Activated CD4-positive, alpha-beta T cell treated with anti-CD3 and anti-CD28 coated beads, Interleukin-2, amount 10 ng/mL, durations not matched to agents 7 days and 5 days (primary cell): ENCODE measurements around the gene TNNI3K. TPM values are rescaled to one million over a fixed set of nuclear protein-coding genes. Genes with fewer than 3 reads are reported as not detected.

Experiments used
- CTCF ChIA-PET: fragments of 350-600 bp; sonication (Branson Sonifier 250); formaldehyde crosslinking; loops from one replicate; lab custom pipeline; 2021; ENCODE audit warnings: antibody characterized with exemption; lab: Charles Lee
- POLR2A ChIA-PET: fragments of 350-600 bp; sonication (Branson Sonifier 250); formaldehyde crosslinking; loops from one replicate; lab custom pipeline; 2021; ENCODE audit warnings: antibody characterized with exemption; lab: Charles Lee
- DNase-seq: peaks from one replicate; pipeline ENCODE4 v3.0.0-alpha.2; 2020
- H3K27ac Mint-ChIP-seq: one replicate; pipeline ENCODE4 v1.8.0; 2021; ENCODE audit warnings: mild to moderate bottlenecking, moderate library complexity, mixed read lengths
- H3K27me3 Mint-ChIP-seq: one replicate; pipeline ENCODE4 v1.8.0; 2021; ENCODE audit warnings: mixed read lengths
- H3K36me3 Mint-ChIP-seq: one replicate; pipeline ENCODE4 v1.8.0; 2021; ENCODE audit warnings: low read depth, mixed read lengths
- H3K4me1 Mint-ChIP-seq: one replicate; pipeline ENCODE4 v1.8.0; 2021; ENCODE audit warnings: mixed read lengths
- H3K4me3 Mint-ChIP-seq: one replicate; pipeline ENCODE4 v1.8.0; 2021; ENCODE audit warnings: mild to moderate bottlenecking, moderate library complexity, mixed read lengths
- H3K9me3 Mint-ChIP-seq: one replicate; pipeline ENCODE4 v1.8.0; 2021; ENCODE audit warnings: mixed read lengths
- total RNA-seq, 2 experiments: library from RNA; stranded (reverse); gene quantifications; one replicate each; pipeline ENCODE4 v1.2.3, GENCODE V29; 2021

Gene TNNI3K
- total RNA-seq, 2 experiments from 2014 or later = 0.40 TPM; not detected in 1

- ChIA-PET CTCF (no interaction called here), POLR2A (no interaction called here)
- no peaks in the 10 kb centered on the region for H3K27me3 Mint-ChIP-seq
These were observed 299.1 kb downstream of the TNNI3K start for GRCh38 chr1:74534241-74534640.

GRCh38 chr1:74545821-74546220, 310.6 kb downstream of the TNNI3K start:
- no peaks in the 10 kb centered on the region for H3K27me3 Mint-ChIP-seq
- no peak overlapping the region for H3K4me3 Mint-ChIP-seq
- CTCF ChIA-PET = interaction anchor here (0.7 kb wide), 1 partner anchor 105 kb away, joined by 3 read pairs; no protein-coding TSS in a partner anchor
- H3K9me3 Mint-ChIP-seq = no peaks in the 10 kb centered on the region
- POLR2A ChIA-PET = interaction anchor here (0.6 kb wide), 1 partner anchor 61 kb away, joined by 3 read pairs; no protein-coding TSS in a partner anchor
- no peak overlapping the region for H3K27ac Mint-ChIP-seq
- no peak for DNase-seq
- no peaks in the 10 kb centered on the region for H3K4me1 Mint-ChIP-seq
- no peaks in the 10 kb centered on the region for H3K36me3 Mint-ChIP-seq

More at GRCh38 chr1:74534241-74534640, 299.1 kb downstream of the TNNI3K start:
- no peak for DNase-seq
- Mint-ChIP-seq H3K4me1 (no peaks in the 10 kb centered on the region), H3K9me3 (peaks cover 2% of the 10 kb centered on the region), H3K36me3 (no peaks in the 10 kb centered on the region), H3K4me3 (no peak overlapping the region), H3K27ac (no peak overlapping the region)

- POLR2A ChIA-PET = no interaction called here
- H3K27ac Mint-ChIP-seq = no peak overlapping the region
- CTCF ChIA-PET = no interaction called here
- H3K4me3 Mint-ChIP-seq = no peak overlapping the region
- H3K4me1 Mint-ChIP-seq = no peaks in the 10 kb centered on the region
- no peak for DNase-seq
- H3K36me3 Mint-ChIP-seq = no peaks in the 10 kb centered on the region
- no peaks in the 10 kb centered on the region for H3K9me3 Mint-ChIP-seq
- no peaks in the 10 kb centered on the region for H3K27me3 Mint-ChIP-seq
These were observed 314.0 kb downstream of the TNNI3K start for GRCh38 chr1:74548961-74549750.

GRCh38 chr1:74549932-74550331, 314.7 kb downstream of the TNNI3K start:
- H3K9me3 Mint-ChIP-seq = no peaks in the 10 kb centered on the region
- no peaks in the 10 kb centered on the region for H3K4me1 Mint-ChIP-seq
- H3K27ac Mint-ChIP-seq = no peak overlapping the region
- no peak overlapping the region for H3K4me3 Mint-ChIP-seq
- no peak for DNase-seq
- H3K27me3 Mint-ChIP-seq = no peaks in the 10 kb centered on the region
- POLR2A ChIA-PET = no interaction called here
- CTCF ChIA-PET = no interaction called here
- H3K36me3 Mint-ChIP-seq = no peaks in the 10 kb centered on the region

- Mint-ChIP-seq H3K27me3 (no peaks in the 10 kb centered on the region), H3K36me3 (no peaks in the 10 kb centered on the region), H3K4me3 (no peak overlapping the region), H3K4me1 (no peaks in the 10 kb centered on the region), H3K27ac (no peak overlapping the region), H3K9me3 (no peaks in the 10 kb centered on the region)
- DNase-seq = no peak
- ChIA-PET CTCF (interaction anchor here (1.0 kb wide), 1 partner anchor 17 kb away, joined by 3 read pairs; no protein-coding TSS in a partner anchor), POLR2A (no interaction called here)
These were observed 335.8 kb downstream of the TNNI3K start for GRCh38 chr1:74570797-74571492.

GRCh38 chr1:74571493-74571800, 336.3 kb downstream of the TNNI3K start:
- Mint-ChIP-seq H3K4me1 (no peaks in the 10 kb centered on the region), H3K27ac (no peak overlapping the region), H3K27me3 (no peaks in the 10 kb centered on the region), H3K9me3 (no peaks in the 10 kb centered on the region), H3K4me3 (no peak overlapping the region), H3K36me3 (no peaks in the 10 kb centered on the region)
- DNase-seq = no peak
- ChIA-PET POLR2A (no interaction called here), CTCF (interaction anchor here (1.0 kb wide), 1 partner anchor 16 kb away, joined by 3 read pairs; no protein-coding TSS in a partner anchor)

- H3K27ac Mint-ChIP-seq = no peak overlapping the region
- no peaks in the 10 kb centered on the region for H3K4me1 Mint-ChIP-seq
- H3K4me3 Mint-ChIP-seq = no peak overlapping the region
- no peaks in the 10 kb centered on the region for H3K36me3 Mint-ChIP-seq
- CTCF ChIA-PET = interaction anchor here (1.0 kb wide), 1 partner anchor 16 kb away, joined by 3 read pairs; no protein-coding TSS in a partner anchor
- no peaks in the 10 kb centered on the region for H3K27me3 Mint-ChIP-seq
- H3K9me3 Mint-ChIP-seq = no peaks in the 10 kb centered on the region
- POLR2A ChIA-PET = no interaction called here
- no peak for DNase-seq
These were observed 336.7 kb downstream of the TNNI3K start for GRCh38 chr1:74571891-74572290.

- Mint-ChIP-seq H3K27me3 (peaks cover 2% of the 10 kb centered on the region), H3K9me3 (no peaks in the 10 kb centered on the region), H3K27ac (no peak overlapping the region), H3K4me1 (peaks cover 3% of the 10 kb centered on the region), H3K4me3 (no peak overlapping the region), H3K36me3 (no peaks in the 10 kb centered on the region)
- DNase-seq = no peak
- CTCF ChIA-PET = no interaction called here
- POLR2A ChIA-PET = no interaction called here
These were observed 342.9 kb downstream of the TNNI3K start for GRCh38 chr1:74578101-74578500.

- Mint-ChIP-seq H3K36me3 (no peaks in the 10 kb centered on the region), H3K9me3 (no peaks in the 10 kb centered on the region), H3K27me3 (peaks cover 4% of the 10 kb centered on the region), H3K4me3 (no peak overlapping the region), H3K27ac (no peak overlapping the region), H3K4me1 (peaks cover 3% of the 10 kb centered on the region)
- POLR2A ChIA-PET = no interaction called here
- no peak for DNase-seq
- CTCF ChIA-PET = no interaction called here
These were observed 344.2 kb downstream of the TNNI3K start for GRCh38 chr1:74579425-74579824.

- Mint-ChIP-seq H3K9me3 (no peaks in the 10 kb centered on the region), H3K27me3 (peaks cover 6% of the 10 kb centered on the region), H3K4me3 (no peak overlapping the region), H3K27ac (no peak overlapping the region), H3K36me3 (no peaks in the 10 kb centered on the region), H3K4me1 (peaks cover 3% of the 10 kb centered on the region)
- CTCF ChIA-PET = no interaction called here
- POLR2A ChIA-PET = no interaction called here
- DNase-seq = no peak
These were observed 348.2 kb downstream of the TNNI3K start for GRCh38 chr1:74583397-74583796.

- POLR2A ChIA-PET = no interaction called here
- no peak overlapping the region for H3K27ac Mint-ChIP-seq
- peaks cover 3% of the 10 kb centered on the region for H3K4me1 Mint-ChIP-seq
- H3K4me3 Mint-ChIP-seq = no peak overlapping the region
- CTCF ChIA-PET = no interaction called here
- no peaks in the 10 kb centered on the region for H3K36me3 Mint-ChIP-seq
- peaks cover 6% of the 10 kb centered on the region for H3K27me3 Mint-ChIP-seq
- DNase-seq = no peak
- H3K9me3 Mint-ChIP-seq = no peaks in the 10 kb centered on the region
These were observed 349.0 kb downstream of the TNNI3K start for GRCh38 chr1:74584185-74584584.

GRCh38 chr1:74586253-74586897, 351.2 kb downstream of the TNNI3K start:
- no peaks in the 10 kb centered on the region for H3K4me1 Mint-ChIP-seq
- no peak overlapping the region for H3K4me3 Mint-ChIP-seq
- H3K9me3 Mint-ChIP-seq = no peaks in the 10 kb centered on the region
- H3K27me3 Mint-ChIP-seq = peaks cover 6% of the 10 kb centered on the region
- DNase-seq = no peak
- no peak overlapping the region for H3K27ac Mint-ChIP-seq
- no peaks in the 10 kb centered on the region for H3K36me3 Mint-ChIP-seq
- CTCF ChIA-PET = no interaction called here
- POLR2A ChIA-PET = no interaction called here

GRCh38 chr1:74587888-74588287, 352.7 kb downstream of the TNNI3K start:
- ChIA-PET POLR2A (no interaction called here), CTCF (interaction anchor here (0.8 kb wide), 1 partner anchor 17 kb away, joined by 3 read pairs; no protein-coding TSS in a partner anchor)
- H3K27ac Mint-ChIP-seq = no peak overlapping the region
- no peaks in the 10 kb centered on the region for H3K36me3 Mint-ChIP-seq
- no peak overlapping the region for H3K4me3 Mint-ChIP-seq
- H3K9me3 Mint-ChIP-seq = no peaks in the 10 kb centered on the region
- no peak for DNase-seq
- H3K4me1 Mint-ChIP-seq = no peaks in the 10 kb centered on the region
- H3K27me3 Mint-ChIP-seq = peaks cover 5% of the 10 kb centered on the region
